Measurements from ENCODE around the gene FBXO31.

DNA sequence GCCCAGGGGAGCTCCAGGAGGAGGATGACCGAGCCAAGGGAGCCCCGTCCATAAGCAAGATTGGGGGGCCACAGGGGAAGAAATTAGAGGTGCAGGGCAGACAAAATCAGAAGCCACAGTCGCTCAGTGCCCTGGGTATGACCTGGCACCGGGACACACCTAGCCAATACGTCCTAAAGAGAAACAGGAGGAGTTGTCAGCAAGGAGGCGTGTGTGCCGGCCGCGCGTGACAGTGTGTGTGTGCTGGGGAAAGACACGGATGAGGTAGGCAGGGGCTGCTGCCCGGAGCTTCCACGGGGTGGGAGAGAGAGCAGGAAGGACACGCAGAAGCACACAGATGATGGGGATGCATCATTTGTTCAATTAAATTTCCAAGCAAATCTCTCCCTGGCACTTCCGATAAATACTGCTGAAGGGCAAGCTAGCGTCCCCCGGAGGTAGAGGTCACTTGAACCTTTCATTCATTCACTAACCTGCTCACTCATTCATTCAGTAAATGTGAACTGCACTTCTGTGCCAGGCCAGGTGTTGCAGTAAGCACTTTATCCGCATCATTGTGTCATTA, 104.4 kb downstream of the FBXO31 start:
- TF ChIP-seq EP300 (conservative IDR thresholded peaks at IDR 0.05; ENCODE audit: poor library complexity, severe bottlenecking) (no peak), POLR2AphosphoS5 (IDR thresholded peaks at IDR 0.05) (no peak)
- TF ChIP-seq, protein P1, sequence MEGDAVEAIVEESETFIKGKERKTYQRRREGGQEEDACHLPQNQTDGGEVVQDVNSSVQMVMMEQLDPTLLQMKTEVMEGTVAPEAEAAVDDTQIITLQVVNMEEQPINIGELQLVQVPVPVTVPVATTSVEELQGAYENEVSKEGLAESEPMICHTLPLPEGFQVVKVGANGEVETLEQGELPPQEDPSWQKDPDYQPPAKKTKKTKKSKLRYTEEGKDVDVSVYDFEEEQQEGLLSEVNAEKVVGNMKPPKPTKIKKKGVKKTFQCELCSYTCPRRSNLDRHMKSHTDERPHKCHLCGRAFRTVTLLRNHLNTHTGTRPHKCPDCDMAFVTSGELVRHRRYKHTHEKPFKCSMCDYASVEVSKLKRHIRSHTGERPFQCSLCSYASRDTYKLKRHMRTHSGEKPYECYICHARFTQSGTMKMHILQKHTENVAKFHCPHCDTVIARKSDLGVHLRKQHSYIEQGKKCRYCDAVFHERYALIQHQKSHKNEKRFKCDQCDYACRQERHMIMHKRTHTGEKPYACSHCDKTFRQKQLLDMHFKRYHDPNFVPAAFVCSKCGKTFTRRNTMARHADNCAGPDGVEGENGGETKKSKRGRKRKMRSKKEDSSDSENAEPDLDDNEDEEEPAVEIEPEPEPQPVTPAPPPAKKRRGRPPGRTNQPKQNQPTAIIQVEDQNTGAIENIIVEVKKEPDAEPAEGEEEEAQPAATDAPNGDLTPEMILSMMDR (IDR thresholded peaks at IDR 0.05; ENCODE audit: poor library complexity, severe bottlenecking), result no peak
